GM12873 (cell line): Measurements from ENCODE around the gene ZIC3.

Source experiments
- TF ChIP-seq, protein P1 (sequence below): IDR thresholded peaks from 2 replicates; pipeline ENCODE4 v1.5.1; 2012; ENCODE audit warnings: low read depth, mild to moderate bottlenecking, moderate library complexity, low read length, control low read depth; ENCODE audit not compliant: insufficient read depth; ENCODE audit errors: missing control alignments

The ZIC3 gene

DNA sequence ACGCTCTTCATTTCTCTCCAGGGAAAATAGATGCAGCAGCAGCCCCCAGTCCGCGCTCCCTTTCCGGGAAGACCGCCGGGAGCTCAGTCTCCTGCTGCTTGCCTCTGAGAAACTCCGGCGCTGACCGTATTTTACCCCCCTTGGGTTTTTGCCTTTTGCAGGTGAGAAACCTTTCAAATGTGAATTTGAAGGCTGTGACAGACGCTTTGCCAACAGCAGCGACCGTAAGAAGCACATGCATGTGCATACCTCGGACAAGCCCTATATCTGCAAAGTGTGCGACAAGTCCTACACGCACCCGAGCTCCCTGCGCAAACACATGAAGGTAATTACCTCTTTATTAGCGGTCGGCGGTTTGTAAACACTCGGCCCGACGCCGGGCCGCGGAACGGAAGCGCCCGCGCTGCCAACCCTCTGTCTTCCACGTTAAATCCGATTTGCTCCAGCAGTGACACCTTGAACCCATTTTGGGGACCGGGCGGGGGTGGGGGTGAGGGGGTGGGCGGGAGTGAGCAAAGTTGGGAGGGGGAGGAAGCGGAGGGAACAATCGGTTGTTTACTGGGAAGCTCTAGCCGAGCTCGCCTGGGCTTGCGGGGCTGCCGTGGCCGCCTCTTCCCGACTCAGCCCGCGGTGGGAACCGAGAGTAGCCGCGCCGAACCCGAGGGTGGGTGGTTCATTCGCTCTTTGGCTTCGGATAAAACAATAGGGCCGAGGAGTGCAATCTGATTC lies 3.0 kb downstream of the ZIC3 start:
- TF ChIP-seq, protein P1, sequence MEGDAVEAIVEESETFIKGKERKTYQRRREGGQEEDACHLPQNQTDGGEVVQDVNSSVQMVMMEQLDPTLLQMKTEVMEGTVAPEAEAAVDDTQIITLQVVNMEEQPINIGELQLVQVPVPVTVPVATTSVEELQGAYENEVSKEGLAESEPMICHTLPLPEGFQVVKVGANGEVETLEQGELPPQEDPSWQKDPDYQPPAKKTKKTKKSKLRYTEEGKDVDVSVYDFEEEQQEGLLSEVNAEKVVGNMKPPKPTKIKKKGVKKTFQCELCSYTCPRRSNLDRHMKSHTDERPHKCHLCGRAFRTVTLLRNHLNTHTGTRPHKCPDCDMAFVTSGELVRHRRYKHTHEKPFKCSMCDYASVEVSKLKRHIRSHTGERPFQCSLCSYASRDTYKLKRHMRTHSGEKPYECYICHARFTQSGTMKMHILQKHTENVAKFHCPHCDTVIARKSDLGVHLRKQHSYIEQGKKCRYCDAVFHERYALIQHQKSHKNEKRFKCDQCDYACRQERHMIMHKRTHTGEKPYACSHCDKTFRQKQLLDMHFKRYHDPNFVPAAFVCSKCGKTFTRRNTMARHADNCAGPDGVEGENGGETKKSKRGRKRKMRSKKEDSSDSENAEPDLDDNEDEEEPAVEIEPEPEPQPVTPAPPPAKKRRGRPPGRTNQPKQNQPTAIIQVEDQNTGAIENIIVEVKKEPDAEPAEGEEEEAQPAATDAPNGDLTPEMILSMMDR = no peak

DNA sequence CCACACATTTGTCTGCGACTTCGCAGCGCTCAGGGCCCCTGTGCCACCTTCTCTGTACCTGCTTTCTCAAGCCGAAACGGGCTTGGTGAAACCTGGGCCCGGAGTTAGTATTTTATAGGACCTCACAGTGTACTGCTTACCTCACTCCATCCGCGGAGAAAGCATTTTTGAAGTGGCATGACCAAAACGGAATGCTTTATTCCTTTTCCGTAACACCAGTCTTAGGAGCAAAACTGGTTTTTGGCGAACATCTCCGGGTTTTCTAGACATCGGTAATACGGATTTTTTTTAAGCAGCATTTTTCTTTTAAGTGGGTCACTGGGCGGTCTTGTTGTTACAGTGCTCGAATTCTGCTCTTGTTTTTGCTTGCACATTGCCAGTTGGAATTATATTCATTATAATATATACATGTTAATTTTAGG lies 3.6 kb downstream of the ZIC3 start:
- TF ChIP-seq, protein P1 = no peak

DNA sequence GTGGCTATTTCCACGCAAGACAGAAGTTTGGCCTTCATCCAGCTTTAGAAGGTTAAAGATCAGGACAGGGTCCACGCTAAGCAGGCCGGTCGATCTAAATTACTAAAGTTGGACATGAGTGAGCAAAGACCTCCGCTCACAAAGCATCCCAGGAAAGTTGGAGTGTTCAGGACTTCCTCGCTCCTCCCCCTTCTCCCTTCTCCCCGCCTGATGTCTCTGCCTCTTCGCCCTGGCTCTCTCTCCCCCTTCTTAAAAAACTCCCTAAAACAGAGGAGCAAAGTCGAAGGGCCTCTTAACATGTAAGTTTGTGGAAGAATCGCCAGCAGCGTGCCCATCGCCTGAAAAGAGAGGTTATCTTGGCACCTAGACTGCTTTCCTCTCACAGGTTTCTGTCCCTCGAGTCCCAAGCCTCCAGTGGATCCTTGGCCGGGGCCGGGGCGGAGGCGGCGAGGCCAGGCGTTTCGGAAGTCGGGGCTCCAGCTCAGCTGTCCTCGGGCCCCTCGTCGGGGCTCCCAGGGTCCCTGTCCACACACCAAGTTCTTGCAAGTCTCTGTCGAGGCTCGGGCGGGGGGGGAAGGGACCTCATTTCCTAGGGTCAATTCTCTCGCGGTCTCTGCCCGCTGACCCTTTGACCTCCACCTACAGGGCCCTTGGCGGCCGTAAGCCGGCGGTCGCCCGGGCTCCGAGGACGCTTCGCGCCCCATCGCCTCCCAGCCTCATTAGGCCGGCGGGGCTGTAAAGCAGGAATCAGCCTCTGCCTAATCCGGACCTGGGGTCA lies 7.6 kb downstream of the ZIC3 start:
- TF ChIP-seq, protein P1 = no peak

DNA sequence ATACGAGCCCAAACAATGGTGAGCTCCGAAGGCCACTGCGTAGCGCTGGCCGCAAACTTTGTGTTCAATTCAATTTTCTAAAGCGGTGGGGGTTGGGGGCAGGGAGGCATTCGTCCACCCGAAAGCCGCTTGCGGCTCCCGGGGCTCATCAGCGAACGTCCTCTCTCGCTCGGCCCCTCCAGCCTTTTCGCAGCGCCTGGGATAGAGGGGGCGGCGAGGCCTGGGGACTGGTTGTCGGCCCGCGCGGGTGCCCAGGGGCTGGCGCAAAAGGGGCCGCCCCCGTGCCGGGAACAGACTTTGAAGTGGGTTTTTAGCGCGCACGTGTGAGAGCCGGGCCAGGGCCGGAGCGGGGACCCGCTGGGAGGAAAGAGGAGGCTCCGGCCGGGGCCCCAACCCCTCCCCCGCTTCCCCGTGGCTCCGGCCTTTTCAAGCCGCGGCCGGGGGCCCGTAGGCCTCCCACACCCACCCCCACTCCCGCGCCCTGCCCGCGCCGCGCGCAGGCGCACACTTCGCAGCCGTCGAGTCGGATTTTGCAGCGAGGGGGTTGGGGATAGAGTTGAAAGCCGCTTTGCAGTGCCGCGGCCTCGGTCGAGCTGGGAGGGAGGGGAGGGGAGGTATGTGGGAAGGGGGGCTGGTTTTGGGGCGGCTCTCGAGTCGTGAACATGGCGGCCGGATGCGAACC lies 8.3 kb downstream of the ZIC3 start:
- TF ChIP-seq, protein P1 = no peak

DNA sequence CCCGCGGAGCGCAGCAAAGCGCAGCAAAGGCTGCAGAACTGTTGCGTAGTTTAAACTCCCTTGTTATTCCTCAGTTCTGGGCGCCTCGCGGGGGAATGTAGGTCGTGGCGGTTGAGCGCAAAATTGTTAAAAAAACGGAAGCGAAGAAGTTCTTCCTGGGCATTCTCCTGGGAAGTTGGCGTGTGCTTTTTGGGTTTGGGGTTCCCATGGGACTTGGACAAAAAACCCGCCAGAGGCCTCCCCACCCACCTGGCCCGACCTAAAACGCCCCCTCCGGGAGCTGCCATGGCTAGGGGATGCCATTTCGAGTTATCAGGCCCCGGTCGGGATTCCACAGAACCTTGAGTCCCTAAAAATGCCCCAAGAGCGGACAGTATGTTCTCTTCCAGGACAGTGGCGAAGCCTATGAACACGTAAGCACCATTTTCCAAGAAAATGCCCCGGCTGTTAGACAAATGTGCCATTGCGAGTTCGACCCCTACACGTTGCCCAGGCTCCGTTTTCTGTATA lies 8.9 kb downstream of the ZIC3 start:
- TF ChIP-seq, protein P1 = no peak

DNA sequence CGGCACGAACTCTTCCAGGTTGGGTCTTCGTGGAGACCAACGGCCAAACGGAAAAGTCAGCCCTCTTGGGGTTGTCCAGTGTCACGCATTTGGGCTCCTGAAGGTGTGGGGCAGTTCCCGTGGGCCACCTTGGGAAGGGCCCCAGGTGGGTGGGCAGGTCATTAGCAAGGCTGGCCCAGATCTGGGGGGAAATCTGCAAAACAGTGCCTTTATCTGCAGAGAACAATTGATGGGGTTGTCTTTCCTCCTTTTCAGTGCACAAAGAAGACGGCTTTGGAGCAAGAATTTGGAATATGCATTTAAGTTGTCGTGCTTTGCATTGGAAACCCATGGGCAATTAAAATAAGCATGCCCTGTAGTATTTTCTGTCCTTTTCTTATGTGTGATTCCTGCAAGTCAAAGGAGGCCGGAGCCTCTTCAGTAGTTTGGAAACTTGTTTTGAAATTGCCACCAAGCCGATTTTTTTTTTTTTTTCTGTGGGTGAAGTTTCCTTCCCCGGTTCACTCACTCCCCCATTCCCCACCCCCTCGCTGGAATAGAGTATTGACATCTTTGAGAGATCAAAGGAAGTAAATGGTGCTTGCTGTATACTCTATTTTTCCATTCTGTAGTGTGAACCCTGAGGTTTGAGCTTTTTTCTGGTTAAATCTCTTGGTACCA lies 9.8 kb downstream of the ZIC3 start:
- TF ChIP-seq, protein P1 = no peak
